ENCODE data around the gene AGPAT3.
"Not testable (repeated sequence)": the region's sequence is repeated elsewhere in the genome, so short reads cannot be mapped to it uniquely, and the experiment has no call there.

AGPAT3 gene

GRCh38 chr21:43835861-43836260 lies 29.2 kb upstream of the AGPAT3 start:
- no peak for DNase-seq

- DNase-seq: no peak
Measured at GRCh38 chr21:43836616-43837015, 28.4 kb upstream of the AGPAT3 start.

- DNase-seq: no peak
Measured at GRCh38 chr21:43840259-43840658, 24.8 kb upstream of the AGPAT3 start.

GRCh38 chr21:43842742-43843141 lies 22.3 kb upstream of the AGPAT3 start:
- no peak for DNase-seq

GRCh38 chr21:43844906-43845305 lies 20.1 kb upstream of the AGPAT3 start:
- DNase-seq: not testable (repeated sequence)

GRCh38 chr21:43845386-43845785 lies 19.6 kb upstream of the AGPAT3 start:
- no peak for DNase-seq

- DNase-seq: no peak
Measured at GRCh38 chr21:43846430-43846829, 18.6 kb upstream of the AGPAT3 start.

- DNase-seq: no peak
Measured at GRCh38 chr21:43847301-43847700, 17.7 kb upstream of the AGPAT3 start.

- DNase-seq: no peak
Measured at GRCh38 chr21:43848771-43849170, 16.3 kb upstream of the AGPAT3 start.

GRCh38 chr21:43849532-43850299 lies 15.3 kb upstream of the AGPAT3 start:
- no peak for DNase-seq

- DNase-seq: no peak
Measured at GRCh38 chr21:43850728-43851295, 14.2 kb upstream of the AGPAT3 start.

GRCh38 chr21:43851593-43851992 lies 13.4 kb upstream of the AGPAT3 start:
- no peak for DNase-seq

GRCh38 chr21:43853851-43854772 lies 10.9 kb upstream of the AGPAT3 start:
- no peak for DNase-seq

GRCh38 chr21:43854773-43855633 lies 10.0 kb upstream of the AGPAT3 start:
- no peak for DNase-seq

GRCh38 chr21:43855955-43856354 lies 9.1 kb upstream of the AGPAT3 start:
- no peak for DNase-seq

GRCh38 chr21:43858806-43859648 lies 6.0 kb upstream of the AGPAT3 start:
- DNase-seq: no peak

- DNase-seq: no peak
Measured at GRCh38 chr21:43859747-43860214, 5.2 kb upstream of the AGPAT3 start.

- DNase-seq: peak; percentile 51
Measured at GRCh38 chr21:43861706-43862105, 3.3 kb upstream of the AGPAT3 start.

- DNase-seq: peak; percentile 50
Measured at GRCh38 chr21:43864313-43864961, 586 bp upstream of the AGPAT3 start.

- DNase-seq: no peak
Measured at GRCh38 chr21:43865540-43866259, 677 bp downstream of the AGPAT3 start.
